ENCODE measurements around the gene PEF1.

DNA sequence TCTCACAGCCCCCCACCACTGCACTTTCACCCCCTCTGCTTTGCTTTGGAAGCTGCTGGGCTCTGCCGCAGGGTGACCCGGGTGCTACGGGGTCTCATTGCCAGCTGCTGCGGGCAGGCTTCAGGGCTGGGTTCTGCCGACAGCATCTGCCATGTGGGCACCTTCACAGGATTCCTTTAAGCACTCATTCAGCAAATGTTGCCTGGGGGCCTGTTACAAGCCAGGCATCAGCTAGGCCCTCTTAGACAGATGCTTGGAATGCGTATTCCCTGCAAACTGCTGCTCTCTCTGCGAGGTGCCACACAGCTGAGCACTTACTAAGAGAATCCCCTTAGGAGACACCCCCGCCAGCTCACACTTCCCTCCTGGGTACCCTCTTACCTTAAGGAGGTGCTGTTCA is 29.9 kb upstream of the PEF1 start:
- TF ChIP-seq, protein P1, sequence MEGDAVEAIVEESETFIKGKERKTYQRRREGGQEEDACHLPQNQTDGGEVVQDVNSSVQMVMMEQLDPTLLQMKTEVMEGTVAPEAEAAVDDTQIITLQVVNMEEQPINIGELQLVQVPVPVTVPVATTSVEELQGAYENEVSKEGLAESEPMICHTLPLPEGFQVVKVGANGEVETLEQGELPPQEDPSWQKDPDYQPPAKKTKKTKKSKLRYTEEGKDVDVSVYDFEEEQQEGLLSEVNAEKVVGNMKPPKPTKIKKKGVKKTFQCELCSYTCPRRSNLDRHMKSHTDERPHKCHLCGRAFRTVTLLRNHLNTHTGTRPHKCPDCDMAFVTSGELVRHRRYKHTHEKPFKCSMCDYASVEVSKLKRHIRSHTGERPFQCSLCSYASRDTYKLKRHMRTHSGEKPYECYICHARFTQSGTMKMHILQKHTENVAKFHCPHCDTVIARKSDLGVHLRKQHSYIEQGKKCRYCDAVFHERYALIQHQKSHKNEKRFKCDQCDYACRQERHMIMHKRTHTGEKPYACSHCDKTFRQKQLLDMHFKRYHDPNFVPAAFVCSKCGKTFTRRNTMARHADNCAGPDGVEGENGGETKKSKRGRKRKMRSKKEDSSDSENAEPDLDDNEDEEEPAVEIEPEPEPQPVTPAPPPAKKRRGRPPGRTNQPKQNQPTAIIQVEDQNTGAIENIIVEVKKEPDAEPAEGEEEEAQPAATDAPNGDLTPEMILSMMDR (IDR thresholded peaks at IDR 0.05; ENCODE audit: control extremely low read depth in 1 of 3, insufficient read depth in 1 of 3, low read depth in 1 of 3, low read length in 3 of 3) = no peak
- TF ChIP-seq RBBP5 (IDR thresholded peaks at IDR 0.05; ENCODE audit: borderline replicate concordance, low read depth, low read length) (no peak), TAF7 (optimal IDR thresholded peaks at IDR 0.05; ENCODE audit: borderline replicate concordance, low read depth, low read length) (no peak), CEBPB (IDR thresholded peaks at IDR 0.05; ENCODE audit: low read depth, low read length) (no peak), POLR2A (IDR thresholded peaks at IDR 0.05; ENCODE audit: control extremely low read depth in 1 of 2, low read depth in 2 of 2, low read length in 2 of 2) (no peak), EP300 (IDR thresholded peaks at IDR 0.05; ENCODE audit: borderline replicate concordance in 1 of 2, low read depth in 2 of 2, low read length in 2 of 2) (no peak), SUZ12 (IDR thresholded peaks at IDR 0.05; ENCODE audit: low read length) (no peak), CHD1 (IDR thresholded peaks at IDR 0.05; ENCODE audit: low read depth, low read length) (no peak), POLR2AphosphoS5 (IDR thresholded peaks at IDR 0.05; ENCODE audit: low read depth, low read length) (no peak)
